ENCODE results near the gene TXN.
"Not testable (repeated sequence)": the region's sequence is repeated elsewhere in the genome, so short reads cannot be mapped to it uniquely, and the experiment has no call there.

TXN gene

GRCh38 chr9:110207071-110207641 lies 49.2 kb downstream of the TXN start:
- DNase-seq: no peak

- DNase-seq: no peak
These were observed 49.9 kb downstream of the TXN start for GRCh38 chr9:110206389-110206788.

DNA sequence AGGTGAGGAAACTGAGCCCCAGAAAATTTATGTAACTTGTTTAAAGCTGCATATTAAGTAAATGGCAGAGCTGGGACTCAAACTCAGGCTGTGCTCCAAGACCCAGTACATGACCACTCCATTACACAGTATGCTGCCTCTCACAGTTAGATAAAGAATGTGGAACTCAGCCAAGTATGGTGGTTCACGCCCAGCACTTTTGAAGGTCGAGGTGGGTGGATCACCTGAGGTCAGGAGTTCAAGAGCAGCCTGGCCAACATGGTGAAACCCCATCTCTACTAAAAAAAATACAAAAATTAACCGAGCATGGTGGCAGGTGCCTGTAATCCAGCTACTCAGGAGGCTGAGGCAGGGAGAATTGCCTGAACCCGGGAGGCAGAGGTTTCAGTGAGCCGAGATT lies 50.7 kb downstream of the TXN start:
- peak; percentile 73 for DNase-seq

DNA sequence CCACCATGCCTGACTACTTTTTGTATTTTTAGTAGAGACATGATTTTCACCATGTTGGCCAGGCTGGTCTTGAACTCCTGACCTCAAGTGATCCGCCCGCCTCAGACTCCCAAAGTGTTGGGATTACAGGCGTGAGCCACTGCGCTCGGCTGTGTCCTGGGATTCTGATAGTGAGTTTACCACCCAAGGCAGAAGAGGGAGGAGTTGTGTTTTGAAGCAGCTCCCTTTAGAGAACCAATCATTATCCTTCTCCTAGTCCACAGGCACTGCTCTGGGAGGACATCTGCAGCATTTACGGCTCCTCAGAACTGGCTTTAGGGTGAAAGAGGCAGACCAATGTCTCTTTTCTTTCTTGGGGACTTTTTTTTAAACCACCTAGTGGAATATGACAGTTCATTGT lies 54.1 kb downstream of the TXN start:
- DNase-seq: no peak

DNA sequence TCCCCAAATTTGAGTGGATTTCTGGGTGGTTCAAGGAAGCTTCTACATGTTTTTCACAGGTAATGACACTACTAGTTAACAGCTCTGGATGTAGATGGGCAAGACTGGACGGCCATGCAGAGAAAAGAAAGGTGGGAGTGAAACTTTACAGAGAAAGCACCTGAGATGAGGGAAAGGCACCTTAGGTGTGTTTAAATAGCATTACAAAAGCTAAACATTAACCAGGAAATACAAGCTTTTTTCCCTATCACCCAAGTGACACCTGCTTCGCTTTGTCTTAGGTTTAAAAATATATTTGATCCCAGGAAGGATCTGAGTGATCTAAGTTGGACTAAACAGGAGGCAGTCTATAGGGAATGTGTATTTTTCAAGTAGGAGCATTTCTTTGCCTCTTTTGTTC lies 56.7 kb downstream of the TXN start:
- no peak for DNase-seq

DNA sequence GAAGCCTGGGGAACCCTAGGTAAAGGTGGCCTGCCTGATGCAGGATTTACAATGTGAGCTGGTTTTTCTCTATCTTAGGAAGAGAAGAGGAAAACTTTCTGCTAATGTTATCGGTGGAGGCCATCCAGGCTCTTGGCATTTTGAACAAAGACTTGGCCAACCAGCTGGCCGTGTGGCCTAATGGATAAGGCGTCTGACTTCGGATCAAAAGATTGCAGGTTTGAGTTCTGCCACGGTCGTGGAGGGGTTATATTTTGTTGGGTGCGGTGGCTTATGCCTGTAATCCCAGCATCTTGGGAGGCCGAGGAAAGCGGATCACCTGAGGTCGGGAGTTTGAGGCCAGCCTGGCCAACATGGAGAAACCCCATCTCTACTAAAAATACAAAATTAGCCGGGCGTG lies 58.0 kb downstream of the TXN start:
- DNase-seq: no peak

DNA sequence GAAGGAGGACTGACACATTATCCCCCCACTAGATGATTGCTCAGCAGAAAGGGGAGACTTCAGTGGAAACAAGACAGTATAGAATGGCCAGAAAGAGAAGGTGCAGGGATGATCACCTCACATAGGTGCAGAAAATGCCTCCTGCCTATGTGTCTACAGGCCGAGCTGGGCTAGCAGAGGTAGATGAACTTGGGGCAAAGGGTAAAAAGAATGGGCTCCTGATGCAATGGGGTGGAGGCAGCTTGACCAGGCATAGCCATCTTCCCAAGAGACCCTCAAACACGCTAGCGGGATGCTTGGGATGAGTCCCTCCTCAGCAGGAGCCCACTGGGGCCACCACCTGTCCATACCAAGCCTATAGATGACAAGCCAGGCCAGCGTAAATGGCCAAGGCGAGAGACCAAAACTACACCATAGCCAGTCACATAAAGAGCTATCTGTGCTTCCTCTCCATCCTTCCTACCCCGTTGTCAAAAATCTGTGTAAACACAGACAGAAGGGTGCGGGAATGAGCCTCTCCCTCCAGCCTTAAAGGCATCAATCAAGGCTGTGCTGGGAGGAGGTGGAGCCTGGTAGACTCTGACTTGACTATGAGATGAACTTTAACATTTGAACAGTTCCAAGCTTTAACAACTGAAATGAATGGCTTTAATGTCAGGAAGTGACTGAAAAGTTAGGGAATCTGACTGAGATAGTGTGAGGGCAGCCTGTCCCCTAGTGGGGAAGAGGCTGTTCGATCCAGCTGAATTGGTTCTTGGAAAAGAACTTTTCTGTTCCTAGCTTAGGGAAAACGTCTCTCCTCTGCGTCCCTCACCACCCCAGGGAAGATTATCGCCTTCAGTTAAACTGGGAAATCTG lies 58.7 kb downstream of the TXN start:
- DNase-seq: no peak

DNA sequence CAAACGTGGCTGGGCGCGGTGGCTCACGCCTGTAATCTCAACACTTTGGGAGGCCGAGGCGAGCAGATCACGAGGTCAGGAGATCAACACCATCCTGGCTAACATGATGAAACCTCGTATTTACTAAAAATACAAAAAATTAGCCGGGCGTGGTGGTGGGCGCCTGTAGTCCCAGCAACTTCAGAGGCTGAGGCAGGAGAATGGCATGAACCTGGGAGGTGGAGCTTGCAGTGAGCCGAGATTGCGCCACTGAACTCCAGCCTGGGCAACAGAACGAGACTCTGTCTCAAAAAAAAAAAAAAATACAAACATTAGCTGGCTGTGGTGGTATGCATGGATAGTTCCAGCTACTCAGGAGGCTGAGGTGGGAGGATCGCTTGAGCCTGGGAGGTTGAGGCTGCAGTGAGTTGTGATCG lies 60.2 kb downstream of the TXN start:
- not testable (repeated sequence) for DNase-seq
